Neuronal stem cell (in vitro differentiated cells): ENCODE measurements around the gene STAT6.

ENCODE experiments used
- DNase-seq: peaks from one replicate; pipeline ENCODE4 v3.0.0-alpha.2; 2013; ENCODE audit warnings: low spot score
- H2AFZ ChIP-seq: one replicate; pipeline ENCODE4 v1.6.1; 2013; ENCODE audit warnings: mild to moderate bottlenecking, low read length, inconsistent platforms
- H2AK5ac ChIP-seq: 2 replicates; pipeline ENCODE4 v1.6.1; 2013; ENCODE audit warnings: low read depth, mild to moderate bottlenecking, inconsistent platforms, low read length, moderate library complexity, mixed read lengths
- H2BK120ac ChIP-seq: 2 replicates; pipeline ENCODE4 v1.6.1; 2013; ENCODE audit warnings: low read depth, mild to moderate bottlenecking, inconsistent platforms, low read length, moderate library complexity, mixed read lengths
- H2BK12ac ChIP-seq: one replicate; pipeline ENCODE4 v1.6.1; 2013; ENCODE audit warnings: low read length, inconsistent platforms
- H2BK15ac ChIP-seq: 2 replicates; pipeline ENCODE4 v1.6.1; 2013; ENCODE audit warnings: mild to moderate bottlenecking, low read length, inconsistent platforms, mixed read lengths
- H2BK5ac ChIP-seq: one replicate; pipeline ENCODE4 v1.6.1; 2013; ENCODE audit warnings: inconsistent platforms, mild to moderate bottlenecking, low read length, moderate library complexity
- H3K14ac ChIP-seq: one replicate; pipeline ENCODE4 v1.6.1; 2013; ENCODE audit warnings: low read length, inconsistent platforms
- H3K18ac ChIP-seq: 2 replicates; pipeline ENCODE4 v1.6.1; 2013; ENCODE audit warnings: low read length, inconsistent platforms
- H3K23ac ChIP-seq: 2 replicates; pipeline ENCODE4 v1.6.1; 2013; ENCODE audit warnings: low read depth, mild to moderate bottlenecking, mixed read lengths, low read length, inconsistent platforms; ENCODE audit not compliant: poor library complexity
- H3K27ac ChIP-seq: replicated peaks from 3 replicates; pipeline ENCODE4 v1.5.1; 2013; ENCODE audit warnings: low read length, inconsistent platforms
- H3K27me3 ChIP-seq, 3 experiments: 2 replicates each; pipeline ENCODE4 v1.6.1; 2013; ENCODE audit warnings: low read length in 3 of 3, mild to moderate bottlenecking in 2 of 3, inconsistent platforms in 1 of 3, low read depth in 1 of 3, mixed read lengths in 1 of 3, moderate library complexity in 1 of 3; ENCODE audit not compliant: control insufficient read depth in 3 of 3, insufficient read depth in 3 of 3
- H3K36me3 ChIP-seq, 2 donors: replicated peaks in 1 of 2; 2 replicates each; pipeline ENCODE4 v1.6.1; 2013; ENCODE audit warnings: low read length in 2 of 2; ENCODE audit not compliant: control insufficient read depth in 2 of 2, insufficient read depth in 2 of 2
- H3K4ac ChIP-seq: 2 replicates; pipeline ENCODE4 v1.6.1; 2013; ENCODE audit warnings: inconsistent platforms, mild to moderate bottlenecking, low read length, moderate library complexity
- H3K4me1 ChIP-seq, 2 donors: 1 replicate in 1 of 2; 2 replicates in 1 of 2; pipeline ENCODE4 v1.6.1; 2013; ENCODE audit warnings: low read length in 2 of 2, low read depth in 1 of 2; ENCODE audit not compliant: control insufficient read depth in 2 of 2, insufficient read depth in 1 of 2
- H3K4me2 ChIP-seq: one replicate; pipeline ENCODE4 v1.6.1; 2013; ENCODE audit warnings: mild to moderate bottlenecking, low read length, inconsistent platforms; ENCODE audit not compliant: insufficient read depth, poor library complexity, severe bottlenecking
- H3K4me3 ChIP-seq, 2 donors: 2 replicates each; pipeline ENCODE4 v1.5.1; 2013; ENCODE audit warnings: low read length in 2 of 2, mild to moderate bottlenecking in 2 of 2, inconsistent platforms in 1 of 2, moderate library complexity in 1 of 2
- H3K79me1 ChIP-seq: one replicate; pipeline ENCODE4 v1.6.1; 2013; ENCODE audit warnings: low read depth, mild to moderate bottlenecking, inconsistent platforms, low read length, moderate library complexity
- H3K9ac ChIP-seq: one replicate; pipeline ENCODE4 v1.6.1; 2013; ENCODE audit warnings: mild to moderate bottlenecking, low read depth, low read length, inconsistent platforms; ENCODE audit not compliant: poor library complexity
- H3K9me3 ChIP-seq, 2 donors: replicated peaks in 1 of 2; 2 replicates each; pipeline versions ENCODE3 to v1.6.1; 2013; ENCODE audit warnings: low read length in 2 of 2, mild to moderate bottlenecking in 2 of 2, inconsistent platforms in 1 of 2, low read depth in 1 of 2, mixed read lengths in 1 of 2, moderate library complexity in 1 of 2; ENCODE audit not compliant: control insufficient read depth in 2 of 2, insufficient read depth in 1 of 2
- H4K8ac ChIP-seq: one replicate; pipeline ENCODE4 v1.6.1; 2013; ENCODE audit warnings: low read depth, mild to moderate bottlenecking, inconsistent platforms, low read length, moderate library complexity
- H4K91ac ChIP-seq: one replicate; pipeline ENCODE4 v1.6.1; 2013; ENCODE audit warnings: low read length, low read depth, mild to moderate bottlenecking, inconsistent platforms; ENCODE audit not compliant: poor library complexity
- WGBS, 2 donors: extraction: QIAGEN DNeasy Blood & Tissue Kit; methylation state at CpG; one replicate each; pipeline ENCODE4 v1.1.7; 2013; ENCODE audit warnings: missing lambda C conversion rate in 2 of 2, mixed read lengths in 1 of 2; ENCODE audit not compliant: insufficient read length in 2 of 2, insufficient replicate concordance in 1 of 2; ENCODE audit errors: extremely low coverage in 2 of 2; 5-methylcytosine and 5-hydroxymethylcytosine counted together

STAT6 gene

DNA sequence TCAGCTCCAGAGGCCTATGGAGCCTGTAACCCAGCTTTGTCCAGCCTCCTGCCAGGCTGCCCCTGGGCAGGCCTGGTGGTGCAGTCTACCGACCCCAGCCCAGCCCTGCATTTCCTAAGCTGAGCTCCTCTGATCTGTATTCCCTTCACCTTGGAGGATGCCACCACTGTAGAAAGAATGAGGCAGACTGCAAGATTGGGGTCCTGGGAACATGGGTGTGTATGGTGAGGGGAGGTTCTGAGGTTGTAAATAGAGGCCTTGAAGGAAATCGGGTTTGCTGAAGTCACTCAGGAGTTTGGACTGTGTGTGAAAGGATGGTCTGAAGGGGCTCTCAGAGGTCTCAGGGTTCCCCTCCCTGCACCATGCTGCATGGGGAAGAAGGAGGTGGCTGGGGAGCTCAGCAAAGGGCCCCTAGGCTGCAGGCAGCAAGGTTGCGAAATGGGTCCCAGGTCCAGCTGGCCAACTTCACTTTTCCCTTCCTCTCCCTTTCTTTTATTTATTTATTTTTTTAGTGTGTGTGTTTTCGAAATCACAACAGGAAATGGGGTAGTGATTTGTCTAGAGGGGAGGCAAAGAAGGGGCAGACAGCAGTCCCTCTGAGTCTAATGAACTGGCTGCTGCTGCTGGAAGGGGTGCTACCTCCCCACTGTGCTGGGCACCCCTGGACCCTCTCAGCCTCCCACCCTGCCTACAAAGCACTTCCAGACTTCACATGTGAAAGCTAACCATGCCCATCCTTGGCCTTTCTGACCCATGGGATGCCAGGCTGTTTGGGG is 37.5 kb upstream of the STAT6 start:
- Histone ChIP-seq H3K14ac (no peak overlapping the region), H4K91ac (no peak overlapping the region), H3K36me3 (peaks cover 33 to 96% of the 10 kb centered on the region in 2 donors), H2BK120ac (no peak overlapping the region), H3K18ac (no peak overlapping the region), H2BK5ac (no peak overlapping the region), H3K4me2 (no peak overlapping the region), H2AK5ac (no peak overlapping the region), H2AFZ (no peak overlapping the region), H2BK12ac (no peak overlapping the region), H3K27me3 (no peaks in the 10 kb centered on the region), H3K9ac (no peak overlapping the region), H3K4ac (no peak overlapping the region), H3K4me3 (no peak overlapping the region), H4K8ac (no peak overlapping the region), H3K23ac (no peak overlapping the region), H3K9me3 (no peaks in the 10 kb centered on the region), H3K79me1 (no peaks in the 10 kb centered on the region), H2BK15ac (no peak overlapping the region), H3K4me1 (peaks cover 4 to 11% of the 10 kb centered on the region in 2 donors), H3K27ac (no peak overlapping the region)
- 100% methylated on average over 1 of the region's 4 CpGs; no CpG with 5 or more reads in 1 of the 2 donors for WGBS, 2 donors
- DNase-seq = no peak

DNA sequence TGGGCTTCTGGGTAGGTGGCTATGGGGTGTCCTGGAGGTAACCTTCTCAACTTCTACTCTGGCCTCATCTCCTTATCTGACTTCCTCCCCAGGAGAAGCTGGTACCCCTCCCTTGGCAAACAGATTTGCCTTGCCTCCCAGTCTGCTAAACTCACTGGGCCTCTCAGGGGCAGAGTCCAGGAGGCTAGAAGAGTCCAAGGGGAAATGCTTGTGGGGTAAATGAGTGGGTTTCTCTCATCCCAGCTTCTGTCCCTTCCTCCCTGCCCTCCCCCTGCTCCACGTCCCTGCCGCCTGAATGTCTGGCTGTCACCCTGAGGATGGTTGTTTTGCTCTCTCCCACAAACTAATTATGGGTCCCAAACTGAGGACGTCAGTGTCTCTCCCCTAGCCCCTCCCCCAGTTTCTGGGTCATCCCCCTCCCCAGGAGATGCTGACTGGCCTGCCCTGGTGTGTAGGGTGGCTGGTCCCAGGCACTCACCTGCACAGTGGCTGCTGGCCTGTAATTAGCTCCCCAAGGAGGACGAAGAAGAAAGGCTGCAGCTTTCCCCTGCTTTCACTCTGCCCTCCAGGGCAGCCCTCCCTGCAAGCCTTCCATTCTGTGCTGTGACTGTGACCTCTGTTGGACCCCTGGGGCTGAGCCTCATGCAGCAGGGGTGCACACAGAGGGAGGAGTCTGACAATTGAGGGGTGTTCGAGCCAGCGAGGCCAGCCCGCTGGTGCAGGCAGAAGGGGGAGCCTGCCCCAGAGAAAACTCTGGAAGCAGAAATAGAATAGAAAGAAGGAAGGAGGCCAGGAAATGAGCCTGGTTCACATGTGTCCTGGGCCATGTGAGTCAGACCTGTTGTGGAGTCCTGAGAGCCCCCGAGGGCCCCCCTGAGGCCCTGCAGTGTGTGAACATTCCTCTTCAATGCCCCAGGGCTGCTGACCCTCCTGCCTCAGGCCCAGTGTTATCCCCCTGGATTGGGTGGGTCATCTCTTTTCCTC is 36.1 kb upstream of the STAT6 start, which contains the start of gene LRP1-AS:
Gene LRP1-AS, minus strand, starts transcription at position 659 of the 984 bp plus-strand sequence.
- Histone ChIP-seq H3K4ac (no peak within 1 kb of the TSS), H4K91ac (no peak within 1 kb of the TSS), H2BK15ac (no peak within 1 kb of the TSS), H2BK12ac (no peak within 1 kb of the TSS), H3K9ac (no peak within 1 kb of the TSS), H3K14ac (no peak within 1 kb of the TSS), H2BK120ac (no peak within 1 kb of the TSS), H2AK5ac (no peak within 1 kb of the TSS), H3K36me3 (peaks cover 35 to 98% of the 10 kb centered on the region in 2 donors), H3K27ac (no peak within 1 kb of the TSS), H3K9me3 (no peaks in the 10 kb centered on the region), H3K18ac (no peak within 1 kb of the TSS), H3K27me3 (no peaks in the 10 kb centered on the region), H3K4me1 (peaks cover 4 to 16% of the 10 kb centered on the region in 2 donors), H4K8ac (no peak within 1 kb of the TSS), H3K4me3 (no peak within 1 kb of the TSS), H3K23ac (peak within 1 kb of the TSS; percentile 5), H2AFZ (no peak within 1 kb of the TSS), H3K4me2 (no peak within 1 kb of the TSS), H3K79me1 (no peaks in the 10 kb centered on the region), H2BK5ac (no peak within 1 kb of the TSS)
- DNase-seq = no peak
- WGBS, 2 donors = no CpG with 5 or more reads among the region's 8 CpGs

DNA sequence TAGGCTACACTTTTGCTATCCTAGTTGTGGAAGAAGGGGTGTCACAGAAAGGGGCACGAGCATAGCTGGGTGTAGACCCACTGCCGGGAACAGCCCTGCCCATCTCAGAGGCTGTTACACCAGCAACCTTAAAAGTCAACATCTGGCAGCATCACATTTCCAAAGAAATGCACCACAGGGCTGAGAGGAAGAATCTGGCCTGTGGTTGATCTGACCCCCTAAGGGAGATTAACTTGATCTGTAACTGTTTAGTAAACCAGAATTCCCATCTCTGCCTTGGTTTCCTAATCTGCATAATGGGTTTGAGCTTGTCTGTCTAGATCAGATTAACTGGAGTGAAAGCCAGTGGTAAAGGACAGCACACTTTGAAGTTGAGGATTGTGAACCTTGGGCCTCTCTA is 34.9 kb upstream of the STAT6 start:
- no CpG with 5 or more reads among the region's 2 CpGs for WGBS, 2 donors
- H3K4me2 ChIP-seq = no peak overlapping the region
- no peak overlapping the region for H2BK12ac ChIP-seq
- no peak overlapping the region for H3K4me3 ChIP-seq
- no peak for DNase-seq
- H3K9me3 ChIP-seq = no peaks in the 10 kb centered on the region
- no peak overlapping the region for H3K14ac ChIP-seq
- no peak overlapping the region for H4K8ac ChIP-seq
- no peaks in the 10 kb centered on the region for H3K27me3 ChIP-seq
- no peak overlapping the region for H3K27ac ChIP-seq
- peaks cover 3% of the 10 kb centered on the region for H3K79me1 ChIP-seq
- H3K36me3 ChIP-seq = peaks cover 41 to 98% of the 10 kb centered on the region in 2 donors
- no peak overlapping the region for H2BK15ac ChIP-seq
- H3K9ac ChIP-seq = no peak overlapping the region
- peak overlapping the region; percentile 43 for H3K23ac ChIP-seq
- H4K91ac ChIP-seq = no peak overlapping the region
- H2AFZ ChIP-seq = no peak overlapping the region
- no peak overlapping the region for H2BK120ac ChIP-seq
- H3K4me1 ChIP-seq = peaks cover 4 to 16% of the 10 kb centered on the region in 2 donors
- H2BK5ac ChIP-seq = no peak overlapping the region
- no peak overlapping the region for H2AK5ac ChIP-seq
- H3K18ac ChIP-seq = no peak overlapping the region
- no peak overlapping the region for H3K4ac ChIP-seq
